Endothelial cell (in vitro differentiated cells): ENCODE measurements around the gene AZIN2. TPM values are rescaled to one million over a fixed set of nuclear protein-coding genes. Genes with fewer than 3 reads are reported as not detected.
"Not testable (repeated sequence)": the region's sequence is repeated elsewhere in the genome, so short reads cannot be mapped to it uniquely, and the experiment has no call there.

Source experiments
- DNase-seq: peaks from one replicate; pipeline ENCODE4 v3.0.0; 2021; ENCODE audit warnings: low spot score
- H3K27ac Mint-ChIP-seq: one replicate; pipeline ENCODE4 v1.8.0; 2021; ENCODE audit warnings: mixed read lengths, inconsistent platforms; ENCODE audit not compliant: unreplicated experiment
- H3K27me3 Mint-ChIP-seq: one replicate; pipeline ENCODE4 v1.8.0; 2021; ENCODE audit warnings: mild to moderate bottlenecking, moderate library complexity, mixed read lengths, inconsistent platforms; ENCODE audit not compliant: unreplicated experiment
- H3K36me3 Mint-ChIP-seq: one replicate; pipeline ENCODE4 v1.8.0; 2021; ENCODE audit warnings: mild to moderate bottlenecking, low read depth, mixed read lengths, inconsistent platforms; ENCODE audit not compliant: unreplicated experiment
- H3K4me1 Mint-ChIP-seq: one replicate; pipeline ENCODE4 v1.8.0; 2021; ENCODE audit warnings: mild to moderate bottlenecking, mixed read lengths, inconsistent platforms; ENCODE audit not compliant: unreplicated experiment
- H3K4me3 Mint-ChIP-seq: one replicate; pipeline ENCODE4 v1.8.0; 2021; ENCODE audit warnings: mild to moderate bottlenecking, mixed read lengths, inconsistent platforms; ENCODE audit not compliant: unreplicated experiment
- H3K9me3 Mint-ChIP-seq: one replicate; pipeline ENCODE4 v1.8.0; 2021; ENCODE audit warnings: mixed read lengths, inconsistent platforms; ENCODE audit not compliant: unreplicated experiment
- total RNA-seq: library from RNA; stranded (reverse); fragmentation: NEBNext Ultra II Directional; extraction: Animal tissue kit (Norgen Biotek cat#: 25700); gene quantifications from one replicate; pipeline ENCODE4 v1.2.1, GENCODE V29; 2021; ENCODE audit not compliant: unreplicated experiment
- TF ChIP-seq, protein P1 (sequence below): fragments of 200-600 bp; sonication (generic); IDR thresholded peaks from one replicate; pipeline ENCODE4 v1.5.0; 2021; ENCODE audit warnings: antibody characterized with exemption; ENCODE audit not compliant: unreplicated experiment

The AZIN2 gene
- total RNA-seq, 1 donor from 2014 or later: 1.4 TPM

GRCh38 chr1:33043267-33044092 is 37.5 kb upstream of the AZIN2 start:
- no peak for DNase-seq
- Mint-ChIP-seq H3K27ac (no peak overlapping the region), H3K4me3 (no peak overlapping the region), H3K4me1 (peaks cover 6% of the 10 kb centered on the region), H3K36me3 (no peaks in the 10 kb centered on the region), H3K9me3 (no peaks in the 10 kb centered on the region), H3K27me3 (peaks cover 2% of the 10 kb centered on the region)
- TF ChIP-seq, protein P1, sequence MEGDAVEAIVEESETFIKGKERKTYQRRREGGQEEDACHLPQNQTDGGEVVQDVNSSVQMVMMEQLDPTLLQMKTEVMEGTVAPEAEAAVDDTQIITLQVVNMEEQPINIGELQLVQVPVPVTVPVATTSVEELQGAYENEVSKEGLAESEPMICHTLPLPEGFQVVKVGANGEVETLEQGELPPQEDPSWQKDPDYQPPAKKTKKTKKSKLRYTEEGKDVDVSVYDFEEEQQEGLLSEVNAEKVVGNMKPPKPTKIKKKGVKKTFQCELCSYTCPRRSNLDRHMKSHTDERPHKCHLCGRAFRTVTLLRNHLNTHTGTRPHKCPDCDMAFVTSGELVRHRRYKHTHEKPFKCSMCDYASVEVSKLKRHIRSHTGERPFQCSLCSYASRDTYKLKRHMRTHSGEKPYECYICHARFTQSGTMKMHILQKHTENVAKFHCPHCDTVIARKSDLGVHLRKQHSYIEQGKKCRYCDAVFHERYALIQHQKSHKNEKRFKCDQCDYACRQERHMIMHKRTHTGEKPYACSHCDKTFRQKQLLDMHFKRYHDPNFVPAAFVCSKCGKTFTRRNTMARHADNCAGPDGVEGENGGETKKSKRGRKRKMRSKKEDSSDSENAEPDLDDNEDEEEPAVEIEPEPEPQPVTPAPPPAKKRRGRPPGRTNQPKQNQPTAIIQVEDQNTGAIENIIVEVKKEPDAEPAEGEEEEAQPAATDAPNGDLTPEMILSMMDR: no peak

GRCh38 chr1:33045246-33045645 is 35.7 kb upstream of the AZIN2 start:
- Mint-ChIP-seq H3K4me1 (no peaks in the 10 kb centered on the region), H3K36me3 (peaks cover 1% of the 10 kb centered on the region), H3K27me3 (peaks cover 2% of the 10 kb centered on the region), H3K27ac (no peak overlapping the region), H3K9me3 (no peaks in the 10 kb centered on the region), H3K4me3 (no peak overlapping the region)
- no peak for DNase-seq
- TF ChIP-seq, protein P1: no peak

GRCh38 chr1:33045814-33046213 is 35.1 kb upstream of the AZIN2 start:
- Mint-ChIP-seq H3K4me3 (no peak overlapping the region), H3K27me3 (peaks cover 2% of the 10 kb centered on the region), H3K27ac (no peak overlapping the region), H3K36me3 (peaks cover 7% of the 10 kb centered on the region), H3K9me3 (no peaks in the 10 kb centered on the region), H3K4me1 (no peaks in the 10 kb centered on the region)
- DNase-seq: no peak
- TF ChIP-seq, protein P1: no peak

GRCh38 chr1:33046234-33046633 is 34.7 kb upstream of the AZIN2 start:
- not testable (repeated sequence) for H3K4me3 Mint-ChIP-seq, H3K36me3 Mint-ChIP-seq, H3K9me3 Mint-ChIP-seq, DNase-seq, H3K4me1 Mint-ChIP-seq, H3K27ac Mint-ChIP-seq, H3K27me3 Mint-ChIP-seq

- Mint-ChIP-seq H3K27ac (no peak overlapping the region), H3K9me3 (no peaks in the 10 kb centered on the region), H3K4me1 (no peaks in the 10 kb centered on the region), H3K27me3 (peaks cover 2% of the 10 kb centered on the region), H3K4me3 (no peak overlapping the region), H3K36me3 (peaks cover 7% of the 10 kb centered on the region)
- no peak for DNase-seq
- TF ChIP-seq, protein P1: no peak
Observed at GRCh38 chr1:33047290-33047689, 33.7 kb upstream of the AZIN2 start.
